Activated naive CD4-positive, alpha-beta T cell treated with anti-CD3 and anti-CD28 coated beads, Interleukin-2, amount 50 U/mL, for 72 hours (primary cell): Measurements from ENCODE around the gene MYLIP. TPM values are rescaled to one million over a fixed set of nuclear protein-coding genes. Genes with fewer than 3 reads are reported as not detected.

ENCODE experiments used
- total RNA-seq, 2 donors: library from RNA; stranded (reverse); gene quantifications; one replicate each; pipeline ENCODE4 v1.2.3, GENCODE V29; 2022

MYLIP gene
- total RNA-seq, 2 donors from 2014 or later: 5.4 to 10.9 TPM

Other genes with a start within 250 kb of the MYLIP start
- gene GMPR, start 109.5 kb downstream of the MYLIP start, total RNA-seq: 1 to 10 TPM in 1 of 2 donors, under 1 TPM in 1; 0.23 to 2.5 TPM